ENCODE data around the gene LRCOL1. TPM values are rescaled to one million over a fixed set of nuclear protein-coding genes. Genes with fewer than 3 reads are reported as not detected.

The LRCOL1 gene
- total and polyA plus RNA-seq, 4 donors: 0.98 to 1.8 (median 1.3) TPM

GRCh38 chr12:132577191-132577920, 33.0 kb downstream of the LRCOL1 start:
- Histone ChIP-seq H3K9me3 (ENCODE audit: control insufficient read depth in 4 of 4, insufficient read depth in 3 of 4, low read length in 3 of 4) (peaks cover 0 to 3% (median 0%) of the 10 kb centered on the region in 4 donors), H3K4me1 (ENCODE audit: control insufficient read depth in 5 of 5, insufficient read depth in 5 of 5, low read length in 5 of 5) (no peaks in the 10 kb centered on the region), H3K27ac (ENCODE audit: low read depth in 1 of 2, low read length in 1 of 2) (no peak overlapping the region), H3K4me3 (no peak overlapping the region), H3K9ac (ENCODE audit: insufficient read depth in 1 of 2, low read length in 2 of 2) (no peak overlapping the region), H3K36me3 (ENCODE audit: control insufficient read depth in 4 of 4, insufficient read depth in 4 of 4, low read length in 4 of 4) (peaks cover 6 to 46% (median 25%) of the 10 kb centered on the region in 4 donors), H3K27me3 (ENCODE audit: control insufficient read depth in 3 of 3, insufficient read depth in 3 of 3, low read length in 2 of 3) (no peaks in the 10 kb centered on the region)
- no peak for DNase-seq
- no peak for ATAC-seq (ENCODE audit: insufficient read depth, low FRiP score)
- 93 to 94% methylated on average over 22 of the region's 22 CpGs for WGBS, 2 donors
- TF ChIP-seq CTCF (IDR thresholded peaks at IDR 0.05; ENCODE audit: control extremely low read depth, extremely low read depth): no peak

GRCh38 chr12:132576701-132577100, 33.7 kb downstream of the LRCOL1 start:
- peaks cover 0 to 2% (median 0%) of the 10 kb centered on the region in 5 donors for H3K4me1 ChIP-seq (ENCODE audit: control insufficient read depth in 5 of 5, insufficient read depth in 5 of 5, low read length in 5 of 5)
- no peak overlapping the region for H3K9ac ChIP-seq (ENCODE audit: insufficient read depth in 1 of 2, low read length in 2 of 2)
- peaks cover 0 to 3% (median 0%) of the 10 kb centered on the region in 4 donors for H3K9me3 ChIP-seq (ENCODE audit: control insufficient read depth in 4 of 4, insufficient read depth in 3 of 4, low read length in 3 of 4)
- ATAC-seq (ENCODE audit: insufficient read depth, low FRiP score): no peak
- DNase-seq: no peak
- no peak for TF ChIP-seq CTCF (IDR thresholded peaks at IDR 0.05; ENCODE audit: control extremely low read depth, extremely low read depth)
- H3K4me3 ChIP-seq: no peak overlapping the region
- no peaks in the 10 kb centered on the region for H3K27me3 ChIP-seq (ENCODE audit: control insufficient read depth in 3 of 3, insufficient read depth in 3 of 3, low read length in 2 of 3)
- no peak overlapping the region for H3K27ac ChIP-seq (ENCODE audit: low read depth in 1 of 2, low read length in 1 of 2)
- WGBS, 2 donors: 96 to 99% methylated on average over 12 of the region's 12 CpGs
- H3K36me3 ChIP-seq (ENCODE audit: control insufficient read depth in 4 of 4, insufficient read depth in 4 of 4, low read length in 4 of 4): peaks cover 6 to 44% (median 28%) of the 10 kb centered on the region in 4 donors

DNA sequence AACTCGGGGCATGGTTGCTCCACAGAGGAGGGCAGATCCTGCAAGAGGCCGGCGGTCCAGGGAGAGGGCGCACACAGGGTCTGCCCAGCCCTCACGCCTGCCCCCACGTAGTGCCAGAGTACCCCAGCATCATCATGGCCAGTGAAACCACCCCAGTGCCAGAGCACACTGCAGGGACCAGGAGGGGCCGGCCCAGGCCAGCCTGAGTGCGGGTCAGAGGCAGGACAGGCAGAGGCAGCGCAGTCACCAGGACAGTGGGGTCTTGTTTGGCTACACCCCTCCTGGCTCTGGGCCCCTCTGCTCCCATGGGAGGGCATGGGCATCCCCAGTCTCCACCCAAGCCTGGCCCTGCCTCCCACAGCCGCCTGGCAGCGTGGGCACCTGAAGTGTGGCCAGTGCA, 34.7 kb downstream of the LRCOL1 start:
- DNase-seq: no peak
- 95 to 97% methylated on average over 10 to 11 of the region's 11 CpGs for WGBS, 2 donors
- peaks cover 6 to 48% (median 27%) of the 10 kb centered on the region in 4 donors for H3K36me3 ChIP-seq (ENCODE audit: control insufficient read depth in 4 of 4, insufficient read depth in 4 of 4, low read length in 4 of 4)

More for the DNA sequence above, 34.7 kb downstream of the LRCOL1 start:
- Histone ChIP-seq H3K9ac (ENCODE audit: insufficient read depth in 1 of 2, low read length in 2 of 2) (no peak overlapping the region), H3K4me1 (ENCODE audit: control insufficient read depth in 5 of 5, insufficient read depth in 5 of 5, low read length in 5 of 5) (peaks cover 0 to 4% (median 0%) of the 10 kb centered on the region in 5 donors), H3K27ac (ENCODE audit: low read depth in 1 of 2, low read length in 1 of 2) (no peak overlapping the region), H3K4me3 (no peak overlapping the region), H3K27me3 (ENCODE audit: control insufficient read depth in 3 of 3, insufficient read depth in 3 of 3, low read length in 2 of 3) (no peaks in the 10 kb centered on the region), H3K9me3 (ENCODE audit: control insufficient read depth in 4 of 4, insufficient read depth in 3 of 4, low read length in 3 of 4) (peaks cover 0 to 3% (median 0%) of the 10 kb centered on the region in 4 donors)
- ATAC-seq (ENCODE audit: insufficient read depth, low FRiP score): no peak
- no peak for TF ChIP-seq CTCF (IDR thresholded peaks at IDR 0.05; ENCODE audit: control extremely low read depth, extremely low read depth)

Measured in lung (tissue), 12 donors.